Vagina (tissue), 2 donors: ENCODE data around the gene C9orf50.

Source experiments
- CTCF ChIP-seq, 3 experiments: fragments of 450-650 bp in 2 of 3; fragments of 200-600 bp in 1 of 3; sonication (generic) in 1 of 3; IDR thresholded peaks; one replicate each; pipeline ENCODE4 v1.5.1; 2017 to 2019; ENCODE audit warnings: antibody characterized with exemption in 3 of 3, mild to moderate bottlenecking in 2 of 3, moderate library complexity in 2 of 3
- POLR2A ChIP-seq, 2 donors: fragments of 450-650 bp; IDR thresholded peaks; one replicate each; pipeline ENCODE4 v1.6.1; 2017; ENCODE audit warnings: antibody characterized with exemption in 2 of 2, mild to moderate bottlenecking in 2 of 2, moderate library complexity in 2 of 2

- TF ChIP-seq CTCF (IDR thresholded peaks at IDR 0.05): no peak
- no peak for TF ChIP-seq POLR2A (IDR thresholded peaks at IDR 0.05)
Measured at GRCh38 chr9:129666575-129666974, 45.7 kb upstream of the C9orf50 start.
